ENCODE data around the gene CD79B.
"Not testable (repeated sequence)": the region's sequence is repeated elsewhere in the genome, so short reads cannot be mapped to it uniquely, and the experiment has no call there.

- TF ChIP-seq CTCF (conservative IDR thresholded peaks at IDR 0.05; ENCODE audit: low read length); EZH2phosphoT487 (IDR thresholded peaks at IDR 0.05; ENCODE audit: borderline replicate concordance, low read depth, low read length): not testable (repeated sequence)
Observed at GRCh38 chr17:63882626-63883126, 49.5 kb downstream of the CD79B start.

Data from OCI-LY7 (cell line).